ENCODE results near the gene SERF2. TPM values are rescaled to one million over a fixed set of nuclear protein-coding genes. Genes with fewer than 3 reads are reported as not detected.

SERF2 gene
- total RNA-seq, 4 donors from 2014 or later = 491 to 646 (median 617) TPM

DNA sequence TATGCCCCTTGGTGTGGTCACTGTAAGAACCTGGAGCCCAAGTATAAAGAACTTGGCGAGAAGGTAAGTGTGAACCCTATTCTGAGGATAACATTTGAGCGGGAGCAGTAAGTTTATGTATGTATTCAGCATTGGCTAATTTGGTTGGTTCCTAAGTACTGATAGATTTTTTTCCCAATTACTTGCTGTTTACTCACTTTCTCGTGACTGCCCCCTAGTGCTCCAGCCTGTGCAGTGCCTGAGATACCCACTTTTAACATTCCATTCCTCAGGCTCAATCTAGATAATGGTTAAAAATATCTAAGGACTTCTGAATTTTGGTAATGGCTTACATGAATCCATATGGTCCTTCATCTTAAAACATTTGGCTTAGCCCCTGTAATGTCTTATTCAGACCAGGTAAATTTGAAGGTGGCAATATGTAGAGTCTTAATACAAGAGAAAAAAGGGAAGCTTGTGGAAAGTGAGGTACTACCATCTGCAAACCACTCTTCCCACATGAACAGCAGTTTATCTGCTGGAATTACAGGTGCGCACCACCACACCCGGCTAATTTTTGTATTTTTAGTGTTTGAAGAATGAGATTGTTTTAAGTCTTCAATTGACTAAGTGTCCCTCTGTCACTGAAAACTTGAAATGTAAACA lies 22.4 kb upstream of the SERF2 start:
- intact Hi-C loops (cut with DNase I; ENCODE audit: low total_unique reads) (loop anchor here (1.0 to 10.0 kb wide), 2 partner anchors 22 to 325 kb away; no protein-coding TSS in a partner anchor), in situ Hi-C loops (cut with MboI; ENCODE audit: low sequenced_read_pairs in 4 of 4) (no loop called here)
- no peak for TF ChIP-seq POLR2A (IDR thresholded peaks at IDR 0.05)
- TF ChIP-seq, protein P1, sequence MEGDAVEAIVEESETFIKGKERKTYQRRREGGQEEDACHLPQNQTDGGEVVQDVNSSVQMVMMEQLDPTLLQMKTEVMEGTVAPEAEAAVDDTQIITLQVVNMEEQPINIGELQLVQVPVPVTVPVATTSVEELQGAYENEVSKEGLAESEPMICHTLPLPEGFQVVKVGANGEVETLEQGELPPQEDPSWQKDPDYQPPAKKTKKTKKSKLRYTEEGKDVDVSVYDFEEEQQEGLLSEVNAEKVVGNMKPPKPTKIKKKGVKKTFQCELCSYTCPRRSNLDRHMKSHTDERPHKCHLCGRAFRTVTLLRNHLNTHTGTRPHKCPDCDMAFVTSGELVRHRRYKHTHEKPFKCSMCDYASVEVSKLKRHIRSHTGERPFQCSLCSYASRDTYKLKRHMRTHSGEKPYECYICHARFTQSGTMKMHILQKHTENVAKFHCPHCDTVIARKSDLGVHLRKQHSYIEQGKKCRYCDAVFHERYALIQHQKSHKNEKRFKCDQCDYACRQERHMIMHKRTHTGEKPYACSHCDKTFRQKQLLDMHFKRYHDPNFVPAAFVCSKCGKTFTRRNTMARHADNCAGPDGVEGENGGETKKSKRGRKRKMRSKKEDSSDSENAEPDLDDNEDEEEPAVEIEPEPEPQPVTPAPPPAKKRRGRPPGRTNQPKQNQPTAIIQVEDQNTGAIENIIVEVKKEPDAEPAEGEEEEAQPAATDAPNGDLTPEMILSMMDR (IDR thresholded peaks at IDR 0.05 in 4 of 5, conservative IDR thresholded peaks at IDR 0.05 in 1 of 5) = peak; percentile 24 to 71 (median 49)
- DNase-seq (no peak), ATAC-seq (peak in 1 of 2 donors; percentile 37)
- Histone ChIP-seq H3K4me3 (no peak overlapping the region), H3K36me3 (peaks cover 0 to 94% of the 10 kb centered on the region in 2 donors), H3K27me3 (no peaks in the 10 kb centered on the region), H3K27ac (no peak overlapping the region), H3K4me1 (no peaks in the 10 kb centered on the region), H3K9me3 (no peaks in the 10 kb centered on the region)

DNA sequence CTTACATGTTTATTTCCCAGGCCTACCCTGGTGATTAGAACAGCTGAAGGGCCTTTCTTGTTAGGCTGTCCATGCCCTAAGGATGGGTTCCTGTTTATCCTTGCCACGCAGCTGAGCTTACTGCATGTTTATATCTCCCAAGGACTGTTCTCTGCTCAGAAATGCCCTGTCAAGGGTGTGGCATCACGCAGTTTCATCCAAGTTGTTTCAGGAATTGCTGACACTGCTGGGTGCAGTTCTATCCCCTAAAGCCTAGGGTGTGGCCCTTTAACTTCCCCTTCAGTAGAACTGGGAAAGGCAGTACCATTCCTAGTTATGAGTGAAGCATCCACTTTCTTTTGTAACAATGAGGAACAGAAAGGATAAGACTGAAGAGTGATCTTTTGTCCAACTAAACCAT lies 20.3 kb upstream of the SERF2 start:
- Histone ChIP-seq H3K4me3 (no peak overlapping the region), H3K4me1 (peaks cover 0 to 5% of the 10 kb centered on the region in 2 donors), H3K27ac (no peak overlapping the region), H3K36me3 (peaks cover 0 to 73% of the 10 kb centered on the region in 2 donors), H3K27me3 (no peaks in the 10 kb centered on the region), H3K9me3 (no peaks in the 10 kb centered on the region)
- ATAC-seq = no peak
- in situ Hi-C loops (cut with MboI; ENCODE audit: low sequenced_read_pairs in 4 of 4) (no loop called here), intact Hi-C loops (cut with DNase I; ENCODE audit: low total_unique reads) (loop anchor here (10.0 kb wide), 1 partner anchor 327 kb away; no protein-coding TSS in a partner anchor)
- peak in 1 of 2 donors; percentile 27 for DNase-seq
- no peak for TF ChIP-seq POLR2A (IDR thresholded peaks at IDR 0.05)
- TF ChIP-seq, protein P1 (IDR thresholded peaks at IDR 0.05 in 4 of 5, conservative IDR thresholded peaks at IDR 0.05 in 1 of 5) = no peak

DNA sequence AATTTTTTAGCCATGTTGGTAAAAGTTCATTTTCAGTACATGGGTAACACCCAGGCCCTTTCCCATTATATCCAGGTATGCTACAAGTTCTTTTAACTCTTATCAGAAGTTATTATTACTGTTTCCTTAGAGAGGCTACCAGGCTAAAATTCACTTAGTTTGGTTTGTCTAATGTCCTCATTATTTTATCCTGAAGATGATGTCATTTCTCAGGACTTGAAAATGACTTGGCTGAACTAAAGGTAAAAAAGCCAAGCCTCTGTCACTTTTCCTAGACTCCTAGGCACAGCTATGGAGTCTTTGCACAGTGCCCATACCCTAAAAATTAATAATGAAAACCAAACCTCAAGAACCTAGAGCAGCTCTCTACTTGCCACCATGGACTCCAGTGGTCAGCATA lies 19.5 kb upstream of the SERF2 start:
- no peak for DNase-seq
- no peak for TF ChIP-seq POLR2A (IDR thresholded peaks at IDR 0.05)
- TF ChIP-seq, protein P1 (IDR thresholded peaks at IDR 0.05 in 4 of 5, conservative IDR thresholded peaks at IDR 0.05 in 1 of 5) = no peak
- no peaks in the 10 kb centered on the region for H3K9me3 ChIP-seq
- peaks cover 2 to 6% of the 10 kb centered on the region in 2 donors for H3K4me1 ChIP-seq
- in situ Hi-C loops (cut with MboI; ENCODE audit: low sequenced_read_pairs in 4 of 4) = no loop called here
- intact Hi-C loops (cut with DNase I; ENCODE audit: low total_unique reads) = loop anchor here (10.0 kb wide), 1 partner anchor 328 kb away; no protein-coding TSS in a partner anchor
- H3K27ac ChIP-seq = no peak overlapping the region
- no peak overlapping the region for H3K4me3 ChIP-seq
- ATAC-seq = no peak
- H3K27me3 ChIP-seq = no peaks in the 10 kb centered on the region
- H3K36me3 ChIP-seq = peaks cover 0 to 65% of the 10 kb centered on the region in 2 donors

DNA sequence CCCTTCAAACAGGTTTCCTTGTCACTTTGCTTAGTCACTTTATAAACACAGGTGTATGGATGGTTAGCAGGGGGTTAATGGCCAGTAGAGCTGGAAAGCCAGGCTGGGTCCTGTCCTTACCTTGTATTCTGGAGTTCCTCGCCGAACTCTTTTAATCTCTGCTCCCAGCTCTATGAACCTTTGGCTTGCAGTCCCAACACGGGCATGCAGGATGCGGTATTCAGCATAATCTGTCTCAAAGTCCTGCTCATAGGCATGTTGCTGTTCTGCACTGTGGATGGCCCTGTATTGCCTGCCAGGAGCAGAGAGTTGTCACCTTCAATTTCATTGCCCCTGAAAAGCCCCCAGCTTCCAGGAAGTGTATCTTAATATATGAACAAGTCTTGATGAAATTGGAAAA lies 18.1 kb upstream of the SERF2 start:
- no peak for ATAC-seq
- peaks cover 0 to 50% of the 10 kb centered on the region in 2 donors for H3K36me3 ChIP-seq
- H3K27ac ChIP-seq = peak overlapping the region in 2 of 4 donors; percentile 89 to 90

More for the DNA sequence above, 18.1 kb upstream of the SERF2 start:
- H3K4me1 ChIP-seq = peaks cover 9 to 11% of the 10 kb centered on the region in 2 donors
- no peaks in the 10 kb centered on the region for H3K9me3 ChIP-seq
- in situ Hi-C loops (cut with MboI; ENCODE audit: low sequenced_read_pairs in 4 of 4) = no loop called here
- no peak overlapping the region for H3K4me3 ChIP-seq
- no peak for TF ChIP-seq POLR2A (IDR thresholded peaks at IDR 0.05)
- TF ChIP-seq, protein P1 (IDR thresholded peaks at IDR 0.05 in 4 of 5, conservative IDR thresholded peaks at IDR 0.05 in 1 of 5) = no peak
- intact Hi-C loops (cut with DNase I; ENCODE audit: low total_unique reads) = loop anchor here (10.0 kb wide), 1 partner anchor 329 kb away; no protein-coding TSS in a partner anchor
- H3K27me3 ChIP-seq = no peaks in the 10 kb centered on the region
- no peak for DNase-seq
